Hindlimb muscle (tissue), 1 donor: ENCODE data around the gene TCIRG1. TPM values are rescaled to one million over a fixed set of nuclear protein-coding genes. Genes with fewer than 3 reads are reported as not detected.

Experiments
- DNase-seq: peaks from one replicate; pipeline ENCODE4 v3.0.0-alpha.2; 2013
- polyA plus RNA-seq: library from polyadenylated mRNA; unstranded; fragments of 120-200 nt; gene quantifications from one replicate; pipeline ENCODE4 v1.2.1, GENCODE V29; 2013; ENCODE audit not compliant: insufficient read length

TCIRG1 gene
- polyA plus RNA-seq, 1 donor = 27.8 TPM

DNA sequence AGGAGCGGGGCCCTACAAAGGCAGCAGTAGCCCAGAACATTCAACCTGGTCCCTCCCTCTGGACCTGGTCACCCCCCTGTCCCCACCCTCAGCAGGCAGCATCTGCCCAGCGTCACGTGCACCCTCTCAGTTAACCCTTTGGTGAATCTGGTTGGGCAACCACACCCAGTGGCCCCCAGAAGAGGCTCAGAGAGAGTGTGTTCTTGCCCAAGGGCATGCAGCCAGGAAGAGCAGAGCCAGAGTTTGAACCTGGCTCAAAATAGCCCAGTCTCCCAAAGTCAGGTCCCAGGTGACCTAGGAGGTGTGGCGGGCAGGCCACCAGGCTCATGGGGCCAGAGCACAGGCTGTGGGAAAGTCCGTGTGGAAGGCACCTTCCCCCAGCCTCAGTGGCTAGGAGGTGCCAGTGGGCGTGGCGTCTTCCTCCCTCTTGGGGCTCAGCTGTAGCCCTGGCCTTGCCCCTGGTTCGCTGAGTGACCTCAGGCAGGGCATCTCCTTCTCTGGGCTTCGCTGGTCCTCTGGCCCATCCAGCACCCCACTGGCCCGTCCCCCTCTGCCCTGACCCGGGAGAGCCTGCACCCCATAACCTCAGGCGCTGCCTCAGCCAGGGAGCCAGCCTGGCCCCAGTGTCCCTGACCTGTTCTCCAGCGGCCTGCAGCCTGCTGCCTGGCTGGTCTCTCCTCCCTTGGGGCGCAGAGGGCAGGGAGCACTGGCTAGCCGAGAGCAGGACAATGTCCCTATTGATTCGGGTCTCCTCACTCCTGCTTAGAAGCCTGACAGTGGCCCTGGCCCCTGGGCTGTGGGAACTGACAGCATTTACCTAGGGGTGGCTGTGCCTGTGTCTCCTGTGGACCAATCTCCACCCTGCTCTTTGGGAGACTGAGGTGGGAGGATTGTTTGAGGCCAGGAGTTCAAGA, 21.7 kb upstream of the TCIRG1 start:
- no peak for DNase-seq

DNA sequence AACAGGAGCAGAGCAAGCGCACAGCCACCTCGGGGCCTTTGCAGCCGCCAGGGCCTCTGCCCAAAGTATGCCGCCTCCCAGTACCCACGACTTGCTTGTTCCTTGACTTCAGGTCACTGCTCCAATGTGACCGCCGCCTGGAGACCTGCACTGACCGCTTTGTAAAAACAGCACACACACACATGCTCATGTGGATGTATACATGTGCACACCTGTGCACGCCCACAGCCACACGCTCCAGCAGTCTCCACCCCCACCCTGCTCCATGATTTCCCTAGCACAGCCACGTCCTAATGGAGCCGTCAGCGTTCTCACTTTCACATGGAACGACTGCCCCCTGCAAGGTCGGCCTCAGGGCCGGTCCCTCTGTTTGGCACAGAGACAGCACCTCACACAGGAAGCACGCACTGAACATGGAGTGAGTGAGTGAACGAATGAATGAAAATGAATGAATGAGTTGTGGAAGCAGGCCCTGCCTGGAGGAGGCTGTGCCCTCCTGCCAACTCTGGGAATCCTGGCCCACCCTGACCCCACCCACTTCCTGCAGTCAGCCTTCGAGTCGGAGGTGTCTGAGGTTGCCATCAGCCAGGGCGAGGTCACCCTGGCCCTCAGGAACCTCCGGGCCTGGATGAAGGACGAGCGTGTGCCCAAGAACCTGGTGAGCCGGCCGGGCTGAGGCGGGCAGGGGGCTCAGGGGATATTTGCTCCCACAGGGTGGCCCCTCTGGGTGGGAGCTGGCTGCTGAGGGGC, 20.7 kb upstream of the TCIRG1 start:
- no peak for DNase-seq

DNA sequence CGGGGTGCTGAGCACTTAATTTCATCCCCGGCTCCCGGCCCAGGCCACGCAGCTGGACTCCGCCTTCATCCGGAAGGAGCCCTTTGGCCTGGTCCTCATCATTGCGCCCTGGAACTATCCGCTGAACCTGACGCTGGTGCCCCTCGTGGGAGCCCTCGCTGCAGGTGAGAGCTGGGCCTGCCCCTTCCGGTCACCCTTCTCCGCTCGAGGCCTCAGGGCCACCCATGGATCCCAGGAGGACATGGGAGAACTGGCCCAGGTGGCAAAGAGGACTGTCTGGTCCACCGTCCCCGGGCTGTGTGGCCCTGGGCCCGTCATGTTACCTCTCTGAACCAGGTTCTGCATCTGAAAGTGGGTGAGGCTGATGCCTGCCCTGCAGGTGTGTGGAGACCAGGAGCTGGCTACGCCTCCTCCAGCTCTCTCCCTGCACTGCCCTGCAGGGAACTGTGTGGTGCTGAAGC, 20.1 kb upstream of the TCIRG1 start:
- DNase-seq = no peak

DNA sequence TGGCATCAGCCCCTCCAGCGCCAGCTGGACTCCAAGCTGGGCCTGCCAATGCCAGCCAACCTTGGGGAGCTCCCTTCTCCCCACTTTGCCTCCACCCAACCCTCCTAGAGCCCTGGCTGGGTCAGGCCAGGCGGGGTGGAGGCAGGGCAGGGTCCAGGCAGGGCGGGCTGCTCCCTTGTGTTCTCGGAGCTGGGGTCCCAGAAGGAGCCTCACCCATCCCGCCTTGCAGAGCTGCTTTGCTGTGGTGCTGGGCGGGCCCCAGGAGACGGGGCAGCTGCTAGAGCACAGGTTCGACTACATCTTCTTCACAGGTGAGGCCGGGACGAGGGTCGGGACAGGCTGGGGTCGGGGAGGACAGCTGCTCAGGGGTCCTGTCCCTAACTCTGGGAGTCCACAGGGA, 19.3 kb upstream of the TCIRG1 start:
- DNase-seq = no peak

DNA sequence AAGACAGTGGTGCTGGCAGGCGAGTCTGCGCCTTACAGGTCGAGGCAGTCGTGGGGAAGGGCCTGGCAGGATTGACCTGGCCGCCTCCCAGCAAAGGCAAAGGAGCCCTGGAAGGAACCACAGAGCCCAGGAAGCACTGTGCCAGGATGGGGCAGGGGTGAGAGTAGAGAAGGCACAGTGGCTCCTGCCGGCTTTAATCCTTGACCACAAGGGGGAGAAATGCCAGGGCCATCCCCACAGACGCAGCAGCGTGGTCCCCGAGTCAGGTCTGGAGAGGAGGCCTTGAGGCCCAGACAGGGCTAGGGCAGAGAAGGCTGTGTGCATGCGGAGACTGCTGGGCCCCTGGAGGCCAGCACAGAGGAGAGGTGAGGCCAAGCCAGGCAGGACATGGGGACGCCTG, 18.2 kb upstream of the TCIRG1 start:
- no peak for DNase-seq

DNA sequence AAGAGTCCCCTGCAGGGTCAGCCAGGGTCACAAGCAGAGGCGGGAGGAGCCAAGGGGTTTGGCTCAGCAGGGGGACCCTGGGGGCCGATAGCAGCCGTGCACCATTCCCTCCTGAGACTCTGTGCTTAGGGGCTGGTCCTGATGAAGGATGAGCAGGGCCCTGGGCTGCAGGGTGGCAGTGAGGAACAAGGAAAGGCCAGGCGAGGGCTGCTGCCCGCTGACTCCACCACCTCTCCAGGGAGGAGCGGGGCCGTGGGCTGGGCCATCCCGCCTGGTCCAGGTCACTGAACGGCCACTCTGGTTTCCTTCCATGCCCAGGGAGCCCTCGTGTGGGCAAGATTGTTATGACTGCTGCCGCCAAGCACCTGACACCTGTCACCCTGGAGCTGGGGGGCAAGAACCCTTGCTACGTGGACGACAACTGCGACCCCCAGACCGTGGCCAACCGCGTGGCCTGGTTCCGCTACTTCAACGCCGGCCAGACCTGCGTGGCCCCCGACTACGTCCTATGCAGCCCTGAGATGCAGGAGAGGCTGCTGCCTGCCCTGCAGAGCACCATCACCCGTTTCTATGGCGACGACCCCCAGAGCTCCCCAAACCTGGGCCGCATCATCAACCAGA, 17.5 kb upstream of the TCIRG1 start:
- no peak for DNase-seq

DNA sequence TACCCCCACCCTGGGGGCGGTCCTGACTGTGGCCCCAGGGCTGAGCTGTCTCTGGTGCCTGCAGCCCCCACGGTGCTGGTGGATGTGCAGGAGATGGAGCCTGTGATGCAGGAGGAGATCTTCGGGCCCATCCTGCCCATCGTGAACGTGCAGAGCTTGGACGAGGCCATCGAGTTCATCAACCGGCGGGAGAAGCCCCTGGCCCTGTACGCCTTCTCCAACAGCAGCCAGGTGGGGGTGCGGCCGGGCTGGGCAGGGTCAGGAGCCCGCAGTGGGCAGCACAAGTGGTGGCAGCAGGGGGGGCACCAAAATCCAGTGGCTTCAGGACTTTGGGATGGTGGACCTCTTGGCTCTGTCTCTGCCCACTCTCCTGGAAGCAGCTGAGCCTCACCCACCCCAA, 16.3 kb upstream of the TCIRG1 start:
- no peak for DNase-seq

DNA sequence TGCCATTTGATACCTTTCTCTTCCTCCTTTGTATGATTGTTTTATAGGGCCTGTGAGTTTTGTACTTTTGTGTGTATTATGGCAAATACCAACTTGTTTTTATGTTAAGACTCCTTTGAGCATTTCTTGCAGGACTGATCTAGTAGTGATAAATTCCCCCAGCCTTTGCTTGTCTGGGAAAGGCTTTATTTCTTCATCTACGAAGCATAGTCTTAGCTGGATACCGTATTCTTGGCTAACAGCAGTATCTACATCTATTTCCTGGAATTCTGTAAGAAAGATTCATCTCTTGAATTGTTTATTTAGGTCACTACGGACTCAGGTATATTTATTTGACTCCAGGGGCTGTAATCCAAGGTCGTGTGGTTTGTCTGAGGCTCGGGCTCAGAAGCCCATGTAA, 14.3 kb upstream of the TCIRG1 start:
- no peak for DNase-seq

DNA sequence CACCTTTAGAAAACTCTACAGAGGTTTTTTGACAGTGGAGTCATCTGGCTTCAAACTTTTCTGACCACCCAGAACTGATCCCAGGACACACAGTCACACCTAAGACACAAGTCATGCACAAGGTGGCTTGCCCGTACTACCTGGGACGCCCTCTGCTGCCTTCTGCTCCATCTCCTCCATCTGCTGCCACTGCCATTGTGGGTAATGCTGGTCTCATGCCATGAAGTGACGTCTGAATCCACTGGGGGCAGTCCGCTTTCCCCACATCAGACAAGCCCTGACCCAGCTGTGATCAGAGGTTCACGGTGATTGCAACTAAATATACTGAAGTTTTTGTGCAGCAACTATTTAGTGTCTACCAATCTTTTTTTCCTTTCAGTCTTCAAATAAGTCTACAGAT, 13.8 kb upstream of the TCIRG1 start:
- DNase-seq = no peak

DNA sequence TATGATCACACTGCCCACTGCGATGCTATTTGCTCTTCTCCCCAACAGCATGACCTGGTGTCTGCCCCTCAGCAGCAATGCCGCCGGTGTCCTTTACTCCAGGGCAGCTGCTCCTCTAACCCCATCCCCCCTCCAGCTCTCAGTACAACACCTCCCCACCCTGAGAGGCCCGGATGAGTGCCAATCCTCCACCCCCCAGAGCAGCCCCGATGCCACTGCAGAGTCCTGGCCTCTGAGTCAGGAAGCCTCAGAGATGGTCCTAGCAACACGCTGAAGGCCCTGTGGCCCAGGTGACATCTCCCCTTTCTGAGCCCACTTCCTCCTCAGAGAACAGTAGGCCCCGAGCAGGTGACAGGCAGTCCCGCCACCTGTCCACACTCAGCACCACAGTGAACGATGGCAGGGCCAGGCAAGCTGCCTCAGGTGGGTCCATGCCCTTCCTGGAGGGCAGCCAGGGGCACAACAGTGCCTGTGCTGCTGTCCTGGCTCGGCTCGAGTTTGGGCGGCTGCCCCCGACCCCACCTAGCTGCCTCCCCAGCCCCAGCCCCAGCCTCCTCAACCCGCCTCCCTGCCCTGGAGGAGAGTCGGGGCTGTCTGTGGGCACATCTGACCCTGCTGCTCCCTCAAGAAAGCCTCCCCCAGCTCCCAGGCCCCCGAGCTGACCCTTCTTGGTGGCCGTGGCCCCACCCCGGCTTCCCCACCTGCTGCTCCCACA, 12.3 kb upstream of the TCIRG1 start:
- no peak for DNase-seq

DNA sequence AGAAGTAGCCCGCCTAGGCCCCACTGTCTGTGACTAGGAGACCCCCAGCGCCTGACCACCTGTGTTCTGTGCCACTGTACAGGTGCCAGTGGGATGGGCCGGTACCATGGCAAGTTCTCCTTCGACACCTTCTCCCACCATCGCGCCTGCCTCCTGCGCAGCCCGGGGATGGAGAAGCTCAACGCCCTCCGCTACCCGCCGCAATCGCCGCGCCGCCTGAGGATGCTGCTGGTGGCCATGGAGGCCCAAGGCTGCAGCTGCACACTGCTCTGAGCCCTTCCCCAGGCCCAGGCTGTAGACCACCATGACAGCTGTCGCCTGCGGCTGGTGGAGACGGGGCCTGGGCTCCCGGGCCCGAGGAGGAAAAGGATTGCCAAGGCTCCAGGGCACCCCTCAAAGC, 11.2 kb upstream of the TCIRG1 start:
- no peak for DNase-seq

DNA sequence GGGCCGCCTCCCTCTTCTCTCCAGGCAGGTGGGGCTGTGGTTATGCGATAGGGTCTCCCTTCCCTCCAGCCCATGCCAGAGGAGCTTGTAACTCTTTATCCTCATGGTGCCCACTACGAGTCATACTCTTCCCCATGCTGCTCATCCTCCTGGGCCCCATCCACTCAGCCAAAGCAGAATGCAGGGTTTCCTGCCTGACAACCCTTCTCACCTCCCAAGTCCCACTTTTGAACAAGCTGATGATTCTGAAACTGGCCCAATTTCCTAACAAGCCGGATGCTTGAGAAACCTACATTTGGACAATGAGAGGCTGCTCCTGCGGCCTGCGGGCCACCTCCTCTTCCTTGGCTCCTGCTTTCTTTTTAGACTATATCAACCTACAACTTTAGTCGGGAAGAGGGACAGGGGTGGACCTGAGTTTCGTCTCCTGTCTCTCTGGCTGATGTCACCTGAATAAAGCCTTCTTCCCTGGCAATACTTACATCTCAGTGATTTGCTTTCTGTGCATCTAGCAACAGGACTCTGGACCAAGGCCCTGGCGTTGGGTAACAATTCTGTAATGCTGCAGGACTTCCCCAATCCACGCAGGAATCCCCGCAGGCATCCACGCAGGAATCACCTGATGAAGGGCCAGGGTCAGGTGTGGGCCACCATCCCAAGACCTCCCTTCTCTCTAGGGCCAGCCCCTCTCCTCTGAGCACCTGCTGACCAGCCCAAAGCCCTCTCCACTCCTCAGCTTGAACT, 9.9 kb upstream of the TCIRG1 start:
- no peak for DNase-seq

DNA sequence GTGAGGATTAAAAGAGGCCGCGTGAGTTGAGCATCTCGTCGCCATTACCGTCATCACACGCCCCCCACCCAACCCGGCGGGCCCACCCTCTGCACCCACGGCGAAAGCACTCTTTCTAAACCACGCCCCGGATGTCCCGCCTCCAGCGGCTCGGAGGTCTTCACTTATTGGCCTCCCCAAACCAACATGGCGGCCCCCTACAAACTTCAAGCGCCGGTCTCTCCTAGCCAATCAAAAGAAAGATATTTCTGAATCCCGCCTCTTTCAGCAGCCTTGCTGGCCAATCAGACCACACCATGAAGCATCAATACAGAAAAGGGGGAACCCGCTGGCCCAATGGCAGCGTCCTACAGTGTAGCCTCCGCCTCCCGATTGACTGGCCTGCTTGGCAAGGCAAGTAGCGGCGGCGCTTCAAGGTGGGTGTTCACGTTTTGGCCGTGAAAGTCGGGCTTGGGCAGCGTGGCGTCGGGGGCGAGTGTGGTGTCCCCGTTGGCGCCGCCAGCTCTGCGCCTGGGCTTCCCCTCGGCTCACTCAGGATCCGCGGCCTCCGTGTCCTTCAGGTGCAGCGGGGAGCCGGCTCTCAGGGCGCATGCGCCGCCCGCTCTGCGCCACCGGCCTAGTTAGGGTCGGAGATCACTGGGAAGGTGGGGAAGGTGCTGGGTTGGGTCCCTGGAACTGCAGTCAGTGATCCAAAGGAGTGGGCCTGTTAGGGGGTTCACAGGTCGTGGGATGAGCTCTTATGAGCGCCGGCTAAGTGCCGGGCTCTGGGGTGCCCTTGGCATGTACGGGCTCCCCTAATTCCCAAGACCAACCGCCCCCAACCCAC, 8.3 kb upstream of the TCIRG1 start, which contains the start of gene NDUFS8:
Gene NDUFS8, plus strand, starts transcription at position 364 of the 826 bp plus-strand sequence. CDS start 1,471 bp downstream, outside the sequence.
- DNase-seq = peak; percentile 97

DNA sequence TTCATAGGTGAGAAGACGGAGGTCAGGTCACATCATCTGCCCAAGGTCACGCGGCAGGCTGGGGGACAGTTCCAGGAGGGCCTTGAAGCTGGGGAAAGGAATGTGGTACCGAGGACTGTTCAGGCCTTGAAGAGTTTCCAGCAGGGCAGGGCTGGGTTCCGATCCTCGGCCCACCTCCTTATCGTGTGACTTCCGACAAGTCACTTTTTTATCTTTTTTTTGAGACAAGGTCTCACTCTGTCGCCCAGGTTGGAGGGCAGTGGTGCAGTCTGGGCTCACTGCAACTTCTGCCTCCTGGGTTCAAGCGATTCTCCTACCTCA, 7.7 kb upstream of the TCIRG1 start:
- DNase-seq = no peak

DNA sequence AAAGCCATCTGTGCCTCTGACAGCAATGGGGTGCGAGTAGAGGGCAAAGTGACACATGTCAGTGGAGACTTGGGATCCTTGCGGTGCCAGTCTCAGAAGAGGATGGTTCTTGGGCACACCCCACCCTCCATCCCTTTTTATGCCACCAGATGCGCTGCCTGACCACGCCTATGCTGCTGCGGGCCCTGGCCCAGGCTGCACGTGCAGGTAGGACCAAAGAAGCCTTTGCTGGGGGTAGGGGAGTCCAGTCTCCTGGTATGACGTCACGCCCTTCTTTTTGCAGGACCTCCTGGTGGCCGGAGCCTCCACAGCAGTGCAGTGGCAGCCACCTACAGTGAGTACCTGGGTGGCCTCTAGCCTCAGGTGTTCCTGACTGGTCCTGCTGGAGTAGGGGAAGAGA, 6.8 kb upstream of the TCIRG1 start:
- no peak for DNase-seq

DNA sequence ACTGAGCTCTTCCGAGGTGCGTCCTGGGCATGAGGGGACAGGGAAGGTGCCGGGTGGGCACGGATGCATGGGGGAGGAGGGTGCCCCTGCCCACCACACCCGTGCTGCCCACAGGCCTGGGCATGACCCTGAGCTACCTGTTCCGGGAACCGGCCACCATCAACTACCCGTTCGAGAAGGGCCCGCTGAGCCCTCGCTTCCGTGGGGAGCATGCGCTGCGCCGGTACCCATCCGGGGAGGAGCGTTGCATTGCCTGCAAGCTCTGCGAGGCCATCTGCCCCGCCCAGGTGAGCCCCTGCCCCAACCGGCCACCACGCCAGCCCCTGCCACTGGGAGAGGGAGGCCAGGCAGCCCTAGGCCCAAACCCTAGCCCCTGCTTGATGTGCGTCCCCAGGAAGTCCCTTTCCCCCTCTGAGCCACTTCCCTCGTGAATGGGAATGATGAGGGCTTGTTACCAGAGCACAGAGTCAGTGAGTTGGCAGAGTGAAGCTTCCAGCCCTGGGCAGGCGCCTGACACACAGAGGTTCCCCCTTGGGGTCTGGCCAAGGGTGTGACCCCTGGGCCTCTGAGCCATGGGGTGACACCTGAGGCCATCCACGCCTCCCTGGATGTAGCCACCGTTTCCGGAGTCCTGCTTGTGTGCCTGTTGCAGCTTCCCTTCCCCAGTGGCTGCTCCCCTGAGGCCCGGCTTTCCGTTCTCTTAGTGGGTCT, 5.7 kb upstream of the TCIRG1 start:
- no peak for DNase-seq

DNA sequence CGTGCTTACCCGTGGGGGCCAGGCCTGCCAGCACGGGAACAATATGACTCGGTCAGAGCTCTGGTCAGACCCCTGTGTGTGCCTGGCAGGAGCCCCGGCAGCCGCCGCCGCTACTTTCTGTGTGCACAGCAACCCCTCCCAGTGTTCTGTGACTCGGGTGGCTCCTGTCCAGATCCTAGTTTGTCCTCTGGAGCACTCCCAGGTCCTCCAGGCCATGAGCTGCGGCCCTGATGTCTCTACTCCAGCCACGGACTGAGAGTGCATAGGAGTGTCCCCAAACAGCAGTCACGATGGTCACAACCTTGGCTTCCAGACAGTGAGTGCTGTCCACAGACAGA, 5.1 kb upstream of the TCIRG1 start:
- no peak for DNase-seq

DNA sequence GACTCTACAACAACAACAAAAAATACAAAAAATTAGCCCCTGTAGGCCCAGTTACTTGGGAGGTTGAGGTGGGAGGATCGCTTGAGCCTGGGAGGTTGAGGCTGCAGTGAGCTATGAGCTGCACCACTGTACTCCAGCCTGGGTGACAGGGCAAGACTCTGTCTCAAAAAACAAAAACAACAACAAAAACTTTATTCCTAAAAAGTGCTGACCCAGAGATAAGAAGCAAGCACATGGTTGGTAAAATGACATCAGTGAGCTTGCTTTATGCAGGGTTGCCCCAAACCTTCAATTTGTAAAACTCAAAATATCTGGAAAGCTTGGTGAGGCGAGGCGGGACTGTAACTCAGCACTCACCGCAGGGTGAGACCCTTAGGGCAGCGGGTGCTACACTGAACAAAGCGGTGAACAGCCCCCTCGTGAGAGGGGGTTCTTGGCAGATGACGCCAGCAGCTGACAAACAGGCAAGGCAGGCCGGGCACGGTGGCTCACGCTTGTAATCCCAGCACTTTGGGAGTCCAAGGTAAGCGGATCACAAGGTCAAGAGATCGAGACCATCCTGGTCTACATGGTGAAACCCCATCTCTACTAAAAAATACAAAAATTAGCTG, 3.5 kb upstream of the TCIRG1 start:
- DNase-seq = no peak

DNA sequence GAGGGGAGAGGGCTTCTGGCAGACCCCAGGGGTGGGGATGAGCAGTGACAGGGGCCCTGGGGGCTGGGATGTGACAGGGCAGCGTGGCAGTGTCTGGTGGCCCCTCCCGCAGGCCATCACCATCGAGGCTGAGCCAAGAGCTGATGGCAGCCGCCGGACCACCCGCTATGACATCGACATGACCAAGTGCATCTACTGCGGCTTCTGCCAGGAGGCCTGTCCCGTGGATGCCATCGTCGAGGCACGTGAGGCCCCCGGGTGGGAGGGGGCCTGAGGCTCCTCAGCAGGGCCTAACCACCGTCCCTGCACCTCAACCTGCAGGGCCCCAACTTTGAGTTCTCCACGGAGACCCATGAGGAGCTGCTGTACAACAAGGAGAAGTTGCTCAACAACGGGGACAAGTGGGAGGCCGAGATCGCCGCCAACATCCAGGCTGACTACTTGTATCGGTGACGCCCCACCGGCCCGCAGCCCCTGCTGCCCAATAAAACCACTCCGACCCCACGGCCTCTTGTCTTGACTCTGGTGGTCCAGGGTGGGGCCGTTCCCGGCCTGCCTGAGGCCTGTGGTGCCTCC, 2.6 kb upstream of the TCIRG1 start:
- DNase-seq = no peak
